D341Med (cell line): ENCODE results near the gene NTN5.

ENCODE experiments used
- DNase-seq: peaks from one replicate; pipeline ENCODE4 v3.0.0; 2012; ENCODE audit warnings: low spot score

The NTN5 gene

GRCh38 chr19:48629599-48630295, 43.1 kb downstream of the NTN5 start:
- DNase-seq, result peak; percentile 50

GRCh38 chr19:48629297-48629598, 43.6 kb downstream of the NTN5 start:
- peak; percentile 20 for DNase-seq

DNA sequence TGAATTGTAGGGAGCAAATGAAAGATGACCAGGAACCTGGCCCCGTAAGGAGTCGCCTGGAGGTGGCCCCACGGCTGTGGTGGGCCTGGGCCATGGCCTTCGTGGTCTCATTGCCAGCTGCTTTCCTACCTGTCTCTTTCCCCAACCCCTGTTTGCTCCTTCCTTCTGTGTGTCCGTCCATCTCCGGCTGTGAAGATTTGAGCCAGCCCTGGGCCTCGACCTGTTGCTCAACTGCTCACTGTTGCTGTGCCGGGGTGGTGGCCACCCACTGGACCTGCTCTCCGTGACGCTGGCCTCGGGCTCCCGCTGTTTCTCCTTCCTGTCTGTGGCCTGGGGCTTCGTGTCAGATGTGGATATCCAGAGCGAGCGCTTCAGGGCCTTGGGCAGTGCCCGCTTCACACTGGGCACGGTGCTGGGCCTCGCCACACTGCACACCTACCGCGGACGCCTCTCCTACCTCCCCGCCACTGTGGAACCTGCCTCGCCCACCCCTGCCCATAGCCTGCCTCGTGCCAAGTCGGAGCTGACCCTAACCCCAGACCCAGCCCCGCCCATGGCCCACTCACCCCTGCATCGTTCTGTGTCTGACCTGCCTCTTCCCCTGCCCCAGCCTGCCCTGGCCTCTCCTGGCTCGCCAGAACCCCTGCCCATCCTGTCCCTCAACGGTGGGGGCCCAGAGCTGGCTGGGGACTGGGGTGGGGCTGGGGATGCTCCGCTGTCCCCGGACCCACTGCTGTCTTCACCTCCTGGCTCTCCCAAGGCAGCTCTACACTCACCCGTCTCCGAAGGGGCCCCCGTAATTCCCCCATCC, 44.1 kb downstream of the NTN5 start:
- DNase-seq, result peak; percentile 10

GRCh38 chr19:48627865-48628314, 44.9 kb downstream of the NTN5 start:
- DNase-seq, result no peak

DNA sequence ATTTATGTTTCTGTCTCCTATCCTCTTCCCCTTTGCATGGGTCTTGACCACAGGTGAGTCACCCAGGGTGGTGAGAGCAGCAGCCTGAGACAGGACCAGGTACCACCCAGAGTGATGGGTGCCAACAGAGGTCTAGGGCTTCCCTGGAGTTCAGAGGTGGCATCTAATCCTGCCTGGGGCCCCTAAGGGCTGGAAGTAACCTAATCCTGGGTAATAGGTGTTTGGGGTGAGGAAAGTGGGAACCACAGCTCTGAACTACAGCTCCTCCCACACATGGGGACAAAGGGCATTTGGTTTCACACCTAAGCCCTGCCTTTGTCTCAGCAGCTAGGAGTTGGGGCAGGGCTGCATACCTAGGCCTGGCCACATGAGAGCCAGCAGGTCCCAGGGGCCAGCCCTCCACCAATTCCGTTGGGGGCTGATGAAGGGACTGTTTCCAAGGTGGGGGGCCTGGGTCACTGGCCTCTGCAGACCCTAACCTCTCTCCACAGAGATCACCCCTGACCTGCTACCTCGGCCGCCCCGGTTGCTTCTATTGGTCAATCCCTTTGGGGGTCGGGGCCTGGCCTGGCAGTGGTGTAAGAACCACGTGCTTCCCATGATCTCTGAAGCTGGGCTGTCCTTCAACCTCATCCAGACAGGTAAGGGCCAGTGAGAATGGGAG, 45.5 kb downstream of the NTN5 start:
- no peak for DNase-seq

DNA sequence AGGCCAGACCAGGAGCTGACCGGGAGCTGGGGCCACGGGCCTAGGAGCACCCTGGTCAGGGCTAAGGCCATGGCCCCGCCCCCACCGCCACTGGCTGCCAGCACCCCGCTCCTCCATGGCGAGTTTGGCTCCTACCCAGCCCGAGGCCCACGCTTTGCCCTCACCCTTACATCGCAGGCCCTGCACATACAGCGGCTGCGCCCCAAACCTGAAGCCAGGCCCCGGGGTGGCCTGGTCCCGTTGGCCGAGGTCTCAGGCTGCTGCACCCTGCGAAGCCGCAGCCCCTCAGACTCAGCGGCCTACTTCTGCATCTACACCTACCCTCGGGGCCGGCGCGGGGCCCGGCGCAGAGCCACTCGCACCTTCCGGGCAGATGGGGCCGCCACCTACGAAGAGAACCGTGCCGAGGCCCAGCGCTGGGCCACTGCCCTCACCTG, 46.9 kb downstream of the NTN5 start:
- DNase-seq, result no peak

- no peak for DNase-seq
These were observed 47.8 kb downstream of the NTN5 start for GRCh38 chr19:48624791-48625723.

DNA sequence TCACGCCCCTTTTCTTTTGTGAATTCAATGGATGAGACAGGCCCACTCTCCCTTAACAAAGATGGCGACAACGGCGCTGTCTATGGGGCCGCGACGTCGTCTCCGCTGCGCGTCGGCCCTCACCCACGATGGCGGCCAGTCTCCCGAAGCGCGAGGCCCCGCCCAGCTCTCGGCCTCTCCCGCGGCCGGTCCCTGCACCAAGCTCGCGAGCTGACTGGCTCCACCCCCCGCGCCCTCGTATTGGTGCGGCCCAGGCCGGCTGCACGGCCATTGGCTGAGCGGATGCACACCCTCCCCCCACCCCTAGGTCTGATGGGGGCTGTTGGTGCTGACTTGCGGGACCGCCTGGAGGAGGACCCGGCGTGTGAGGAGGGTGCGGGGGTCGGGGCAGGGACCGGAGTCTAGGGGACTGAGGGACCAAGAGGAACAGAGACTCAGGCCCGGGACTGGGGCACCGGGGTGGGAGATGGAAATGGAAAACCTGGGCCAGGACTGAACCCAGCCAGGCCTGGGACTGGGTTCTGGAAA, 48.7 kb downstream of the NTN5 start:
- DNase-seq, result peak; percentile 96

- DNase-seq, result no peak
These were observed 49.2 kb downstream of the NTN5 start for GRCh38 chr19:48623556-48624066.

DNA sequence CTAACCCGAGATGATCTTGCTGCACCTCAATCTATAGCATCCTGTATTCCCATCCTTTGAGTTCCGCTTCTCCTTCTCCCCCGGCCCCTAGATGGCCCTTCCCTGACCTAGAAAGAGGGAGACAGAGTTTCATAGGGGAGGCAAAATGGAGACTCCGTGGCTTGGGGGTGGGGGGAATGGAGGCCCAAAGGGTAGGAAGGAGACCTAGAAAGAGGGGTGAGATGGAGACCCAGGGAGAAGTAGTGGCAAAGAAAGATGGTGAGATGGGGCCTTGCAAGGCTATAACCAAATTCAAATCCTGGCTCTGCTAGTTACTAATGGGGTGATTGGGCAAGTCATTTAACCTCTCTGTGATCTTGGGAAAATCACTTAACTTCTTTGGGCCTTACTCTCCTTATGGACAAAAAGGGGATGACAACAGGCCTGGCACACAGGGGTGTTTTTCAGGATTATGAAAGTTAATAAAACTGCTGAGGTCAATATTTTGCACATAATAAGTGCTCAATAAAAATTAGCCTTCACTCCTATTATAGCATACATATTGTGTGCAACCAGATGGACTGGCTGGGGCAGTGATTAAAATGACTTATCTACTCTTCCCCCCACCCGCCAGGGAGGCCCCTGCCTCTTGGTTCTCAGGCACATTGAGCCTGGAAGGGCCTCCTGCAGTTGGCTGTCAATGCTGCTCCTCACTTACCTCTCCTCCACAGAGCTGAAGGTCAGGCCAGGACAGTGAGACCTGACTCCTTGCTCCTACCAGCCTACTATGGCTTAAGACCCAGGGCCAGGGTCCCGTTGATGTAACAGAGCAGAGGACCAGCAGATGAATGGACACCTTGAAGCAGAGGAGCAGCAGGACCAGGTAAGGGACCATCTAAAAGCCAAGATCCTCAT, 52.9 kb downstream of the NTN5 start:
- DNase-seq, result no peak

DNA sequence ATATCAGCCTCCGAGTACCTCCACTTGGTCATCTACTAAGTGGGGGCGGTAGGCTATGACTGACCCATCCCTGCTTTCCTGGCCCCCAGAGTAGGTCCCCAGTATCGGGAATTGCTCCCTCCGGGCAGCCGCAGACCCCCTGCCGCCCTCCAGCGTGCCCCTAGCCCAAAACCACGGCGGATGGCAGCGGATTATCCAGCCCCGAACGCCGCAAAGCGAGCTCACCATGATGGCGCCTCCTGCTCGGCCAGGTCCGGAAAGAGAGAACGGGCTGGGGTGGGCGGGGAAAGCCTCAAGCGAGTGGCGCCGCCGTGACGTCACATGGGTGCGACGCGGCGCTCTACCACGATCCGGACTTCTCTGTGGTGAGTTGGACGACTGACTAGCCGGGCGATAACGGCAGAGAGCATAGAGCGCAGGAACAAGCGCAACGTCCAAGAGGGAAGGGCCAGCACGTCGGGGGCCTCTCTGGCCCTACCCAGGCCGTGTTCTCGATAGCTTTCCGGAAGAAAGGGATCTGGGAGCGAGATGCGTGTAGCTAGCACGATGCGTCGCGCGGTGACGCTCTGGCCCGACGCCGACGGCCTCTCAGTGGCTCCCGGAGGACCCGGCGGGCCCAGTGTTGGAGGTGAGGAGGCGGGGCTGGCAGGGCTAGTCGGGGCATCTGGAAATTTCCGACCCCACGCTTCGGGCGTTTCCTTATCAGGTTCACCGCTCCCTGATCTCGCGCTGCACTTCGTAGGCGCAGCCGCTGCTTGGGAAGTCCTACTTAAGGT, 53.7 kb downstream of the NTN5 start, which contains the start of the genes RPL18 and SPHK2:
RPL18 (minus strand) TSS at position 263 of the 776 bp plus-strand sequence; CDS start at position 228, 35 bp downstream.
SPHK2 (plus strand) TSS at position 591 of the 776 bp plus-strand sequence. CDS start 1,009 bp downstream, outside the sequence.
- DNase-seq, result peak; percentile 95

GRCh38 chr19:48618278-48618915, 54.4 kb downstream of the NTN5 start:
- no peak for DNase-seq

DNA sequence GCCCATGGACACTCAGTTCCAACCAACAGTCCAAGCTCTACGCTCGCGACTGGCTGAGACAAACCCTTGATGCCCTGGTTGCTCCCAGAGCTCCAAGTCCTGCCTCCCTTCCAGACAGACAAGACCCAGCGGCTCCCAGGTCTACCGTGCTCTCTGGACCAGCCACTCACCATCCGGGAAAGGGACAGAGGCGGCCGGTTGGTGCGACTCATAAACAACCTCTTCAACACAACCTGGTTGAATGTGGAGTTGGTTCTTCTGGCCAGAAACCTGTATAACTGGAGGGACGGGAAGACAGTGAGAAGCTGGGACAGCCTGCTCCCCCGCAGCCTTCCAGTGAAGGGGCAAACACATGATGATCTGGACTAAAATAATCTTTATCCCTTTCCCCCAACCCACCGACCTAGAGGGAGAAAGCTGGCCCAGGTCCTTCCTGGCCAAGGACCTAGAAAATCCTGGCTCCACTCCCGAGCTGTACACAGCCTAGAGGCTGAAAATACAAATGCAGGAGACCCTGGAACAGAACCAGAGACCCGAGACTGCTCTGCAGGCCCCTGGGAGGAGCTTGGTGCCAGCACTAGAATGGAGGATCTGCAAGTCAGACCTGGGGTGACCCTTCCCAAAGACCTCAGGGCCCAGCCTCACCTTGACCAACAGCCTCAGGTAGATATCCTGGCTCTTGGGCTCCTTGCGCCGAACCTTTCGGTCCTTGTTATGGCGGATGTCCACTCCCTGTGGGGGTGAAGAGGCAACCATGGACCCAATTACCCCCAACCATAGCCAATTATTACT, 55.5 kb downstream of the NTN5 start:
- DNase-seq, result no peak

- DNase-seq, result no peak
These were observed 56.2 kb downstream of the NTN5 start for GRCh38 chr19:48616491-48617056.

DNA sequence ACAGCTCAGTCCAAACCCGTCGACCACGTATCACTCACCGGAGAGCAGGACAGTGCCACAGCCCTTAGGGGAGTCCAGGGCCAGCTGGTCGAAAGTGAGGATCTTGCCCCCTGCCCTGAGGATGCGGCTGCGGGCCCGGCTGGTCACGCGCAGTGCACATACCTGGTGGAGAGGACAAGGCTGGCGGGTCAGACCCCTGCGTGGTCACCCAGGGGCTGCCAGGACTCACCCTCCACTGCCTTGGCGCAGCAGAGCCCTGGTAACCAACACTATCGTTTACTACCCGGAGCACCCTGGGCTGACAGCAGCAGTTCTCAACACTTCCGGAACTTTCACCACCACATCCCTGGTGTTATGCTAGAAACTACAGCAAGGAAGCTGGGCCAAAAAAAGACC, 56.8 kb downstream of the NTN5 start:
- DNase-seq, result no peak

DNA sequence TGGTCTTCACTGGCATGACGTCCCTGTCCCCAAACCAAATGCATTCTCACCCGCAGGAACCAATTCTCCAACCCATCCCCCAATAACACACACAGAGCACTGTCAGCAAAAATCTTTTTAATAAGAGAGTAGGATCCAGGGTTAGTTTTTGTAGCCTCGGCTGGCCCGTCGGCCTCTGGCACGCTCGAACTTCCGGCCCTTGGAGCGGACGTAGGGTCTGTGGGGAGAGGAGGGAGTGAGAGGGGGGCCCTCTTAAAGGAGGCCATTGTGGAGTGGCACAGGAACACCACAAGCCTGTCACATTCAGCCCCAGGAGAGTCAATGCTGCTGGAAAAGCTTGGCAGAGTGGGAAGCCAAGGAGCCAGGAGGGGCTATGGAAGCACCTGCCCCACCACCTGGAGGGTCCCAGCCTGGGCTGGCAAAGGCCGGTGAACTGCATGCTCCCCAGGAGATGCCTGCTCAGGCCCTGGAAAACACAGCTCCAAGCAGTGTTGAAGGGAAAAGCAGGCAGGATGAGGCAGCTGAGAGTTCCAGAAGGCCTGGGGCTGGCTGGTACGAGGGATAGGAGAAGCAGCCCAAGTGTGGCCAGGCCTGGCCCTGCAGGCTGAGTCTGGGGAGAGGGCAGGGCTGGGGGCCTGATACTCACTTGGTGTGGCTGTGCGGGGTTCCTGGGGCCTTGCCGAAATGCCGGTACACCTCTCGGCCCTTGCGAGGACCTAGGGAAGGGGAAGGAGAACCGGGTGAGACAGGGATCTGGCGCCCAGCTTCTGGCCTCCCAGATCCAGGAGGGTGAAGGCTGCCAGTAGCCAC, 57.4 kb downstream of the NTN5 start:
- no peak for DNase-seq
